Measurements from ENCODE around the gene POFUT1.

GRCh38 chr20:32233286-32233685, 25.6 kb downstream of the POFUT1 start:
- TF ChIP-seq MXD4 (CRISPR knock-in tag; IDR thresholded peaks at IDR 0.05; ENCODE audit: borderline replicate concordance) = no peak
- no peak for TF ChIP-seq KAT7 (CRISPR knock-in tag; IDR thresholded peaks at IDR 0.05; ENCODE audit: borderline replicate concordance)
- TF ChIP-seq ELF4 (CRISPR knock-in tag; IDR thresholded peaks at IDR 0.05; ENCODE audit: low read depth) = no peak
- no peak for TF ChIP-seq ATF6 (CRISPR knock-in tag; IDR thresholded peaks at IDR 0.05)
- no peak for TF ChIP-seq CTCF (IDR thresholded peaks at IDR 0.05)
- no peak for TF ChIP-seq ATF3 (CRISPR knock-in tag; conservative IDR thresholded peaks at IDR 0.05)
- no peak for TF ChIP-seq RORB (CRISPR knock-in tag; IDR thresholded peaks at IDR 0.05)
- no peak for TF ChIP-seq FOXJ3 (CRISPR knock-in tag; IDR thresholded peaks at IDR 0.05; ENCODE audit: borderline replicate concordance)
- no peak for TF ChIP-seq IRF1 (CRISPR knock-in tag; IDR thresholded peaks at IDR 0.05)
- no peak for TF ChIP-seq ZMAT4 (CRISPR knock-in tag; IDR thresholded peaks at IDR 0.05)
- TF ChIP-seq E2F1 (CRISPR knock-in tag; IDR thresholded peaks at IDR 0.05) = no peak
- no peak for TF ChIP-seq USF2 (CRISPR knock-in tag; IDR thresholded peaks at IDR 0.05)
- TF ChIP-seq USF1 (CRISPR knock-in tag; IDR thresholded peaks at IDR 0.05) = no peak
- no peak for TF ChIP-seq ZBTB21 (CRISPR knock-in tag; IDR thresholded peaks at IDR 0.05; ENCODE audit: borderline replicate concordance)
